K562 (cell line): ENCODE measurements around the gene RNF151. TPM values are rescaled to one million over a fixed set of nuclear protein-coding genes. Genes with fewer than 3 reads are reported as not detected.

Experiments
- DACH1 ChIP-seq: fragments of 450-650 bp; IDR thresholded peaks from 2 replicates; pipeline ENCODE4 v1.6.1; 2018; ENCODE audit not compliant: partially characterized antibody
- FOXK2 ChIP-seq, 2 experiments: fragments of 450-650 bp; IDR thresholded peaks in 1 of 2; conservative IDR thresholded peaks in 1 of 2; 2 replicates each; pipeline ENCODE4 v1.6.1; 2016; ENCODE audit warnings: low read depth in 2 of 2, mild to moderate bottlenecking in 1 of 2
- GTF2E2 ChIP-seq: fragments of 200-800 bp; sonication (Bioruptor generic); IDR thresholded peaks from 2 replicates; pipeline ENCODE4 v1.6.1; 2016; ENCODE audit warnings: missing genetic modification characterization, missing compliant biosample characterization
- HDGF ChIP-seq: fragments of 450-650 bp; IDR thresholded peaks from 2 replicates; pipeline ENCODE4 v1.6.1; 2016
- LARP7 ChIP-seq: fragments of 450-650 bp; IDR thresholded peaks from 2 replicates; pipeline ENCODE4 v1.6.1; 2016
- NONO ChIP-seq, 2 experiments: fragments of 200-400 bp in 1 of 2; fragments of 450-650 bp in 1 of 2; formaldehyde crosslinking in 1 of 2; IDR thresholded peaks; 2 replicates each; pipeline ENCODE4 v1.6.1; 2017; ENCODE audit warnings: low read depth in 2 of 2, mild to moderate bottlenecking in 2 of 2, moderate library complexity in 2 of 2, low read length in 1 of 2
- PCBP2 ChIP-seq: fragments of 200-400 bp; formaldehyde crosslinking; IDR thresholded peaks from 2 replicates; pipeline ENCODE4 v1.6.1; 2018; ENCODE audit warnings: low read length, low read depth, mild to moderate bottlenecking, moderate library complexity; ENCODE audit not compliant: poor library complexity, severe bottlenecking
- POLR2H ChIP-seq: IDR thresholded peaks from 2 replicates; pipeline ENCODE4 v1.6.1; 2016; ENCODE audit warnings: missing genetic modification characterization, low read depth, mild to moderate bottlenecking, control low read depth, missing compliant biosample characterization, moderate library complexity
- SMARCB1 ChIP-seq: IDR thresholded peaks from 2 replicates; pipeline ENCODE4 v1.6.1; 2011; ENCODE audit warnings: improper control_type of control experiment, low read depth; ENCODE audit not compliant: insufficient read length
- XRCC3 ChIP-seq: fragments of 450-650 bp; IDR thresholded peaks from 2 replicates; pipeline ENCODE4 v1.6.1; 2017; ENCODE audit warnings: mild to moderate bottlenecking, moderate library complexity
- ZFP36 ChIP-seq: fragments of 150-350 bp; IDR thresholded peaks from 2 replicates; pipeline ENCODE4 v1.6.1; 2018; ENCODE audit warnings: low read length, low read depth; ENCODE audit not compliant: partially characterized antibody
- ZNF239 ChIP-seq: fragments of 250-450 bp; sonication (Bioruptor Pico); IDR thresholded peaks from 2 replicates; pipeline ENCODE4 v1.4.0; 2020; ENCODE audit warnings: mild to moderate bottlenecking
- ZNF561 ChIP-seq: fragments of 450-650 bp; formaldehyde crosslinking; conservative IDR thresholded peaks from 2 replicates; pipeline ENCODE4 v1.4.0; 2020; ENCODE audit warnings: mild to moderate bottlenecking, moderate library complexity
- polyA plus RNA-seq, 8 experiments: library from polyadenylated mRNA; depleted of rRNA in 4 of 8; stranded (reverse) in 5 of 8; unstranded in 3 of 8; fragments of >200 nt; fragmentation: Nextera tagmentation in 2 of 8; fragmentation: Illumina TruSeq in 1 of 8; extraction: Ambion mirVana in 2 of 8; extraction: Trizol in 1 of 8; gene quantifications; 2 replicates each; pipeline versions ENCODE4 v1.2.1 to v1.2.3, GENCODE V29; 2011 to 2014; ENCODE audit warnings: inconsistent platforms in 1 of 8, missing spikeins in 1 of 8
- total RNA-seq, 7 experiments: library from RNA; depleted of rRNA in 6 of 7; stranded (reverse); fragments of >200 nt in 6 of 7; fragmentation: Illumina TruSeq in 2 of 7; extraction: Trizol in 2 of 7; gene quantifications; 2 replicates each; pipeline versions ENCODE4 v1.2.1 to v1.2.3, GENCODE V29; 2011 to 2021; ENCODE audit warnings: low replicate concordance in 1 of 7
- TF ChIP-seq, protein P1 (sequence below): fragments of 450-650 bp; IDR thresholded peaks from 2 replicates; pipeline ENCODE4 v1.6.1; 2016; ENCODE audit warnings: mild to moderate bottlenecking, moderate library complexity
- TF ChIP-seq, protein P2 (sequence below): sonication (generic); formaldehyde crosslinking; IDR thresholded peaks from 2 replicates; pipeline ENCODE4 v1.8.1; 2023; ENCODE audit warnings: mild to moderate bottlenecking, missing genetic modification reagents

RNF151 gene
- total and polyA plus RNA-seq, 9 of the 15 experiments (the other 6 are each of a cell fraction or from before 2014, with no cell fraction given) = not detected

DNA sequence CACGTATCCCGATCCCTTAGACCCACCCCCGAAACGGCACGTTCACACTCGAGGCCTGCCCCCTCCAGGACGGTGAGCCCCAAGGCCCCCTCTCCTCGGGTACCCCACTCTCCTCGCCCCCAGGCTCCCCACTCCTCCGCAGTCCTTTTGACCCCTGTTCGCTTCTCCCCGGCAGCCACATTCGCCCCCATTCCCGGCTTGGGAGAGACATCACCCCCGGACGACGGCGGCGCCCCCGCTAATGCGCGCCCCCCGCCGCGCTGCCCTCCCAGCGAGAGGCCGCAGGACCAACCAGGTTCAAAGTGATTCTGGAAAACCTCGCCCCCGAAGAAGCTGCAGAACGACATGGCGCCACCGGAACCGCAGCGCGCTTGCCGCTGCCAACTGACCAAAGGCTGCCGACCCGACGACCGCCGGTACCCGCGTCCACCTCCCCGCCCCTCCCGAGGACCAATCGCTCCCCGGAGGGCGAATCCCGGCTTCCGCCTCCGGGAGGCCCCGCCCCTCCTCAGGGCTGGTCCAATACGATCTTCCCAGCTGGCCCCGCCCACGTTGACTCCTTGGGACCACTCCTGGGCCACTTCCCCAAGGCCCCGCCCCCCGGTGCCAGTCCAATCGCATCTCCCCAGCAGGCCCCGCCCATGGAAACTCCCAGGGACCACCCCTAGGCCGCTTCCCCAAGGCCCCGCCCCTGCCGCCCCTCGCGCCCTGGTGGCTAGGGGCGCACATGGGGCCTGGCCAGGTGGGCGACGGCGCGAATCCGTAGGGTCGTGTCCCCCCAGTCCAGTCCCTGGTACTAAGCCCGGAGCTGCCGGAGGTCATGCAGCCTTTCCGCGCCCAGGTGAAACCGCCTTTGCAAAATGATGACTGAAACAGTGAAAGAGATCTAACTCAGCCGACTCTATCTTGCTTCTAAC lies 23.6 kb upstream of the RNF151 start, which contains the start of gene MSRB1 (continued):
- TF ChIP-seq FOXK2 (conservative IDR thresholded peaks at IDR 0.05 in 1 of 2, IDR thresholded peaks at IDR 0.05 in 1 of 2; ENCODE audit: low read depth in 2 of 2) = no peak
- TF ChIP-seq, protein P1, sequence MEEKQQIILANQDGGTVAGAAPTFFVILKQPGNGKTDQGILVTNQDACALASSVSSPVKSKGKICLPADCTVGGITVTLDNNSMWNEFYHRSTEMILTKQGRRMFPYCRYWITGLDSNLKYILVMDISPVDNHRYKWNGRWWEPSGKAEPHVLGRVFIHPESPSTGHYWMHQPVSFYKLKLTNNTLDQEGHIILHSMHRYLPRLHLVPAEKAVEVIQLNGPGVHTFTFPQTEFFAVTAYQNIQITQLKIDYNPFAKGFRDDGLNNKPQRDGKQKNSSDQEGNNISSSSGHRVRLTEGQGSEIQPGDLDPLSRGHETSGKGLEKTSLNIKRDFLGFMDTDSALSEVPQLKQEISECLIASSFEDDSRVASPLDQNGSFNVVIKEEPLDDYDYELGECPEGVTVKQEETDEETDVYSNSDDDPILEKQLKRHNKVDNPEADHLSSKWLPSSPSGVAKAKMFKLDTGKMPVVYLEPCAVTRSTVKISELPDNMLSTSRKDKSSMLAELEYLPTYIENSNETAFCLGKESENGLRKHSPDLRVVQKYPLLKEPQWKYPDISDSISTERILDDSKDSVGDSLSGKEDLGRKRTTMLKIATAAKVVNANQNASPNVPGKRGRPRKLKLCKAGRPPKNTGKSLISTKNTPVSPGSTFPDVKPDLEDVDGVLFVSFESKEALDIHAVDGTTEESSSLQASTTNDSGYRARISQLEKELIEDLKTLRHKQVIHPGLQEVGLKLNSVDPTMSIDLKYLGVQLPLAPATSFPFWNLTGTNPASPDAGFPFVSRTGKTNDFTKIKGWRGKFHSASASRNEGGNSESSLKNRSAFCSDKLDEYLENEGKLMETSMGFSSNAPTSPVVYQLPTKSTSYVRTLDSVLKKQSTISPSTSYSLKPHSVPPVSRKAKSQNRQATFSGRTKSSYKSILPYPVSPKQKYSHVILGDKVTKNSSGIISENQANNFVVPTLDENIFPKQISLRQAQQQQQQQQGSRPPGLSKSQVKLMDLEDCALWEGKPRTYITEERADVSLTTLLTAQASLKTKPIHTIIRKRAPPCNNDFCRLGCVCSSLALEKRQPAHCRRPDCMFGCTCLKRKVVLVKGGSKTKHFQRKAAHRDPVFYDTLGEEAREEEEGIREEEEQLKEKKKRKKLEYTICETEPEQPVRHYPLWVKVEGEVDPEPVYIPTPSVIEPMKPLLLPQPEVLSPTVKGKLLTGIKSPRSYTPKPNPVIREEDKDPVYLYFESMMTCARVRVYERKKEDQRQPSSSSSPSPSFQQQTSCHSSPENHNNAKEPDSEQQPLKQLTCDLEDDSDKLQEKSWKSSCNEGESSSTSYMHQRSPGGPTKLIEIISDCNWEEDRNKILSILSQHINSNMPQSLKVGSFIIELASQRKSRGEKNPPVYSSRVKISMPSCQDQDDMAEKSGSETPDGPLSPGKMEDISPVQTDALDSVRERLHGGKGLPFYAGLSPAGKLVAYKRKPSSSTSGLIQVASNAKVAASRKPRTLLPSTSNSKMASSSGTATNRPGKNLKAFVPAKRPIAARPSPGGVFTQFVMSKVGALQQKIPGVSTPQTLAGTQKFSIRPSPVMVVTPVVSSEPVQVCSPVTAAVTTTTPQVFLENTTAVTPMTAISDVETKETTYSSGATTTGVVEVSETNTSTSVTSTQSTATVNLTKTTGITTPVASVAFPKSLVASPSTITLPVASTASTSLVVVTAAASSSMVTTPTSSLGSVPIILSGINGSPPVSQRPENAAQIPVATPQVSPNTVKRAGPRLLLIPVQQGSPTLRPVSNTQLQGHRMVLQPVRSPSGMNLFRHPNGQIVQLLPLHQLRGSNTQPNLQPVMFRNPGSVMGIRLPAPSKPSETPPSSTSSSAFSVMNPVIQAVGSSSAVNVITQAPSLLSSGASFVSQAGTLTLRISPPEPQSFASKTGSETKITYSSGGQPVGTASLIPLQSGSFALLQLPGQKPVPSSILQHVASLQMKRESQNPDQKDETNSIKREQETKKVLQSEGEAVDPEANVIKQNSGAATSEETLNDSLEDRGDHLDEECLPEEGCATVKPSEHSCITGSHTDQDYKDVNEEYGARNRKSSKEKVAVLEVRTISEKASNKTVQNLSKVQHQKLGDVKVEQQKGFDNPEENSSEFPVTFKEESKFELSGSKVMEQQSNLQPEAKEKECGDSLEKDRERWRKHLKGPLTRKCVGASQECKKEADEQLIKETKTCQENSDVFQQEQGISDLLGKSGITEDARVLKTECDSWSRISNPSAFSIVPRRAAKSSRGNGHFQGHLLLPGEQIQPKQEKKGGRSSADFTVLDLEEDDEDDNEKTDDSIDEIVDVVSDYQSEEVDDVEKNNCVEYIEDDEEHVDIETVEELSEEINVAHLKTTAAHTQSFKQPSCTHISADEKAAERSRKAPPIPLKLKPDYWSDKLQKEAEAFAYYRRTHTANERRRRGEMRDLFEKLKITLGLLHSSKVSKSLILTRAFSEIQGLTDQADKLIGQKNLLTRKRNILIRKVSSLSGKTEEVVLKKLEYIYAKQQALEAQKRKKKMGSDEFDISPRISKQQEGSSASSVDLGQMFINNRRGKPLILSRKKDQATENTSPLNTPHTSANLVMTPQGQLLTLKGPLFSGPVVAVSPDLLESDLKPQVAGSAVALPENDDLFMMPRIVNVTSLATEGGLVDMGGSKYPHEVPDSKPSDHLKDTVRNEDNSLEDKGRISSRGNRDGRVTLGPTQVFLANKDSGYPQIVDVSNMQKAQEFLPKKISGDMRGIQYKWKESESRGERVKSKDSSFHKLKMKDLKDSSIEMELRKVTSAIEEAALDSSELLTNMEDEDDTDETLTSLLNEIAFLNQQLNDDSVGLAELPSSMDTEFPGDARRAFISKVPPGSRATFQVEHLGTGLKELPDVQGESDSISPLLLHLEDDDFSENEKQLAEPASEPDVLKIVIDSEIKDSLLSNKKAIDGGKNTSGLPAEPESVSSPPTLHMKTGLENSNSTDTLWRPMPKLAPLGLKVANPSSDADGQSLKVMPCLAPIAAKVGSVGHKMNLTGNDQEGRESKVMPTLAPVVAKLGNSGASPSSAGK = no peak
- TF ChIP-seq, protein P2, sequence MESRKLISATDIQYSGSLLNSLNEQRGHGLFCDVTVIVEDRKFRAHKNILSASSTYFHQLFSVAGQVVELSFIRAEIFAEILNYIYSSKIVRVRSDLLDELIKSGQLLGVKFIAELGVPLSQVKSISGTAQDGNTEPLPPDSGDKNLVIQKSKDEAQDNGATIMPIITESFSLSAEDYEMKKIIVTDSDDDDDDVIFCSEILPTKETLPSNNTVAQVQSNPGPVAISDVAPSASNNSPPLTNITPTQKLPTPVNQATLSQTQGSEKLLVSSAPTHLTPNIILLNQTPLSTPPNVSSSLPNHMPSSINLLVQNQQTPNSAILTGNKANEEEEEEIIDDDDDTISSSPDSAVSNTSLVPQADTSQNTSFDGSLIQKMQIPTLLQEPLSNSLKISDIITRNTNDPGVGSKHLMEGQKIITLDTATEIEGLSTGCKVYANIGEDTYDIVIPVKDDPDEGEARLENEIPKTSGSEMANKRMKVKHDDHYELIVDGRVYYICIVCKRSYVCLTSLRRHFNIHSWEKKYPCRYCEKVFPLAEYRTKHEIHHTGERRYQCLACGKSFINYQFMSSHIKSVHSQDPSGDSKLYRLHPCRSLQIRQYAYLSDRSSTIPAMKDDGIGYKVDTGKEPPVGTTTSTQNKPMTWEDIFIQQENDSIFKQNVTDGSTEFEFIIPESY (CRISPR knock-in tag) = no peak
- TF ChIP-seq POLR2H (tag) = no peak
- no peak for TF ChIP-seq ZFP36
- no peak for TF ChIP-seq SMARCB1
- no peak for TF ChIP-seq NONO (IDR thresholded peaks at IDR 0.05; ENCODE audit: low read depth in 2 of 2, low read length in 1 of 2)
- TF ChIP-seq HDGF = no peak
- TF ChIP-seq PCBP2 = no peak
- no peak for TF ChIP-seq DACH1
- TF ChIP-seq GTF2E2 (tag) = no peak
- TF ChIP-seq XRCC3 = no peak
- no peak for TF ChIP-seq ZNF239 (CRISPR knock-in tag)
- TF ChIP-seq ZNF561 (CRISPR knock-in tag) = 0 out of 2 replicates have a peak, but pooled peaks have one; percentile 26
- no peak for TF ChIP-seq LARP7
